Panc1 (cell line): Measurements from ENCODE around the gene TMEM156. TPM values are rescaled to one million over a fixed set of nuclear protein-coding genes. Genes with fewer than 3 reads are reported as not detected.
A peak's percentile ranks its signal among the peaks of the same experiment; 100 is the strongest.

Source experiments
- ATAC-seq: fragments of 200-7000 bp; cut with Tn5 transposase; 2 replicates; pipeline ENCODE4 v1.9.1; 2020; ENCODE audit warnings: mild to moderate bottlenecking, moderate library complexity
- BruUV-seq: library from RNA; stranded (reverse); fragments of 400-500 nt; replicated peaks from 2 replicates; lab custom pipeline; 2021; lab: Mats Ljungman, UMichigan
- CTCF ChIA-PET: fragments of 300-600 bp; sonication (Branson Sonifier 250); formaldehyde crosslinking; loops from one replicate; lab custom pipeline; 2022; ENCODE audit warnings: antibody characterized with exemption; lab: Charles Lee
- POLR2A ChIA-PET: fragments of 300-600 bp; sonication (Branson Sonifier 250); formaldehyde crosslinking; loops from one replicate; lab custom pipeline; 2022; ENCODE audit warnings: antibody characterized with exemption; lab: Charles Lee
- DNase-seq: peaks from one replicate; pipeline ENCODE4 v3.0.0-alpha.2; 2010; ENCODE audit warnings: low read depth, low spot score
- H3K27ac ChIP-seq: 2 replicates; pipeline ENCODE4 v1.5.1; 2011; ENCODE audit warnings: mild to moderate bottlenecking, low read length, inconsistent platforms
- H3K27me3 ChIP-seq: fragments of 200-500 bp; sonication (Bioruptor generic); 2 replicates; pipeline ENCODE4 v1.6.0; 2014; ENCODE audit warnings: low read length, inconsistent platforms; ENCODE audit not compliant: control insufficient read depth, insufficient read depth
- H3K36me3 ChIP-seq: fragments of 200-500 bp; sonication (Bioruptor generic); 2 replicates; pipeline ENCODE4 v1.5.1; 2014; ENCODE audit warnings: inconsistent platforms, mild to moderate bottlenecking, low read length, moderate library complexity; ENCODE audit not compliant: control insufficient read depth, insufficient read depth
- H3K4me1 ChIP-seq: 2 replicates; pipeline ENCODE4 v1.5.1; 2011; ENCODE audit warnings: inconsistent platforms, mild to moderate bottlenecking, low read length, moderate library complexity; ENCODE audit not compliant: control insufficient read depth, insufficient read depth
- H3K4me3 ChIP-seq, 2 experiments: 2 replicates each; pipeline ENCODE4 v1.5.1; 2011 to 2012; ENCODE audit warnings: low read depth in 2 of 2, low read length in 2 of 2, mild to moderate bottlenecking in 2 of 2, inconsistent platforms in 1 of 2, moderate library complexity in 1 of 2
- H3K9me3 ChIP-seq: fragments of 200-500 bp; sonication (Bioruptor generic); 2 replicates; pipeline ENCODE4 v1.5.1; 2014; ENCODE audit warnings: low read depth, mild to moderate bottlenecking, inconsistent platforms, low read length, moderate library complexity; ENCODE audit not compliant: control insufficient read depth, insufficient read depth
- CTCF ChIP-seq: fragments of 450-650 bp; IDR thresholded peaks from 2 replicates; pipeline ENCODE4 v1.5.1; 2017; ENCODE audit warnings: mild to moderate bottlenecking
- POLR2AphosphoS5 ChIP-seq: IDR thresholded peaks from 2 replicates; pipeline ENCODE4 v1.6.1; 2012; ENCODE audit warnings: mild to moderate bottlenecking, low read depth, low read length, moderate library complexity
- REST ChIP-seq, 2 experiments: IDR thresholded peaks; 2 replicates each; pipeline ENCODE4 v1.6.1; 2011 to 2012; ENCODE audit warnings: low read depth in 2 of 2, control low read depth in 1 of 2, low read length in 1 of 2, mild to moderate bottlenecking in 1 of 2, moderate library complexity in 1 of 2; ENCODE audit not compliant: insufficient read depth in 1 of 2
- SIN3A ChIP-seq: IDR thresholded peaks from 2 replicates; pipeline ENCODE4 v1.6.1; 2012; ENCODE audit warnings: low read depth, mild to moderate bottlenecking, low read length, moderate library complexity, borderline replicate concordance; ENCODE audit not compliant: insufficient read depth
- TCF7L2 ChIP-seq: IDR thresholded peaks from 2 replicates; pipeline ENCODE4 v1.6.1; 2011; ENCODE audit warnings: mild to moderate bottlenecking, low read depth, low read length, inconsistent platforms
- in situ Hi-C: cut with HindIII; loops from 2 replicates; pipeline ENCODE4 v1.10.0; 2016; ENCODE audit warnings: low sequenced_read_pairs, low pct_unique_long_range_greater_than_20kb
- intact Hi-C: fragments of 100-400 bp; cut with micrococcal nuclease; formaldehyde crosslinking; loops from one replicate; pipeline ENCODE4 v1.10.0; 2022; ENCODE audit not compliant: unreplicated experiment
- total RNA-seq: library from RNA; stranded (reverse); gene quantifications from one replicate; pipeline ENCODE4 v1.2.1, GENCODE V29; 2021; ENCODE audit not compliant: unreplicated experiment

The TMEM156 gene
- total RNA-seq, 1 experiment from 2014 or later: 5.8 TPM

- no peaks in the 10 kb centered on the region for H3K27me3 ChIP-seq
- ChIA-PET POLR2A (no interaction called here), CTCF (no interaction called here)
- no peaks in the 10 kb centered on the region; the same call in 1 of the 2 replicates for H3K9me3 ChIP-seq
- H3K36me3 ChIP-seq: no peaks in the 10 kb centered on the region
- no TSS peak for BruUV-seq
- H3K27ac ChIP-seq: peak overlapping the region; percentile 94
- intact Hi-C loops (no loop called here), in situ Hi-C loops (no loop called here)
- no peak for ATAC-seq
- peaks cover 9% of the 10 kb centered on the region for H3K4me1 ChIP-seq
- no peak for TF ChIP-seq CTCF
- no peak for DNase-seq
- H3K4me3 ChIP-seq: no peak overlapping the region
These were observed 6.6 kb downstream of the TMEM156 start for GRCh38 chr4:39025552-39026085.

- POLR2A ChIA-PET: no interaction called here
- no peaks in the 10 kb centered on the region for H3K27me3 ChIP-seq
- TF ChIP-seq POLR2AphosphoS5: no peak
- no peak for TF ChIP-seq TCF7L2
- TF ChIP-seq CTCF: no peak
- no peak for TF ChIP-seq REST (IDR thresholded peaks at IDR 0.05; ENCODE audit: insufficient read depth in 1 of 2, low read depth in 2 of 2, low read length in 1 of 2)
- TF ChIP-seq SIN3A: no peak
- BruUV-seq: no TSS peak
- intact Hi-C loops (no loop called here), in situ Hi-C loops (no loop called here)
- CTCF ChIA-PET: no interaction called here
- peaks cover 9% of the 10 kb centered on the region for H3K4me1 ChIP-seq
- no peak for DNase-seq
- H3K36me3 ChIP-seq: no peaks in the 10 kb centered on the region
- no peaks in the 10 kb centered on the region; the same call in 1 of the 2 replicates for H3K9me3 ChIP-seq
- no peak for ATAC-seq
- no peak overlapping the region for H3K27ac ChIP-seq
- H3K4me3 ChIP-seq: no peak overlapping the region
These were observed 7.8 kb downstream of the TMEM156 start for GRCh38 chr4:39024311-39024865.
